Activated CD8-positive, alpha-beta memory T cell treated with anti-CD3 and anti-CD28 coated beads, Interleukin-2, amount 50 U/mL, for 1 hour (primary cell): ENCODE data around the gene FMN2.

Experiments used
- DNase-seq: peaks from one replicate; pipeline ENCODE4 v3.0.0-alpha.2; 2020; ENCODE audit errors: extremely low read depth

FMN2 gene

DNA sequence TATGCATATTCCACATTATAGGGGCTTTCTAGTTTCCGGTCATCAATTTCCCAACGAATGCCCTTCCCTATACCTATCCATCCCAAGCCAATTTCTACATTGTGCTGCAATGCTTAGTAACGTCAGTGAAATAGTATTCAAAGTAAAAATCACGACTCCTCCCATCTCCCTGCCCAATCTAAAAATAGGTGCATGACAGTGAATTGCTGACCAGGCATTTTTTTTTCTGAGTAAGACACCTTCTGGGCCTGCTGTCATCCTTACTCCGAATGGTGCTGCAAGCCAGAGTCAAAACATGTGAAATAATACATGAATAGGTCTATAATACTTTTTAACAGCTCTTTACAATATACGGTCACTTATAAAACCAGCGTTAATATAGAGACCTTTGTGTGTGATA, 400.1 kb downstream of the FMN2 start:
- no peak for DNase-seq

DNA sequence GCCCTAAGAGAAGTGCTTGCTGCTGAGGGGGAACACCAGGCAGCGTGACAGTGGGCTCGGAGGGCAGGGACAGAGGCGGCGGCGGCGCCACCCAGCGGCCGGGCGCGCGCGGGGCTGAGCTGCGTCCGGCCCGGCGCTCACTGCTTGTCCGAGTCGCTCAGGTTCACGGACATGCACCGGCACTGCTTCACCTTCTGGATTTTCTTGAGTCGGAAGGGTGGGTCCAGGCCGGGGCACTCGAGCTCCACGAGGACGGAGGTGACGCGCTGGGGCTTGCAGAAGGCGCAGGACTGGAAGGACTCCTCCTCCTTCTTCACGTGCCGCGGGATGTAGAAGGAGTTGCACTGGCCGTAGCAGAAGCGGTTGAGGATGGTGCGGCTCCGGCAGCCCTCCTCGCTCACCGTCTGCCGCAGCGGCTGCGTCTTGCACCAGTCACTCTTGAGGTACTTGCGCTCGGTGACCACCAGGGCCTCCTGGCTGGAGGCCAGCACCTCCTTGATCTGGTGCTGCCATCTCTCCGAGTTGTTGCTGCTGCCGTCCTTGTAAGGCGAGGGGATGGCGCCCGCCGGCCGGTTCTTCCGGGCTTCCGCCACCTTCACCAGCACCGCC, 401.3 kb downstream of the FMN2 start:
- DNase-seq: no peak

DNA sequence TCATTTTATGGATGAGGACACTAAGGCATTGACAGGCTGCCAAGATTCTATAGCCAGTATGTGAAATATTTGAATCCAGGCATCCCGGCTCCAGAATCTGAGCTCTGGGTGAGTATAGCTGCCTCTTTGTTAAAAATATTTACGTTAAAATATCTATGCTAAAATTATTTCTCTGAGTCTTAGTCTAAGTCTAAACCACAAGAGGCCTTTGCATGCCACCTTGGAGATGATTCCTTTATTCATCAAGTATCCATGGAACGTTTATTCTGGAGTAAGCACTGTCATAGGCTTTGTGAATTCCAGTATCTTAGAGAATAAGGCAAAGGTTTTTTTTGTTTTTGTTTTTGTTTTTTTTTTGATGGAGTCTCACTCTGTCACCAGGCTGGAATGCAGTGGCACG, 403.9 kb downstream of the FMN2 start:
- no peak for DNase-seq

DNA sequence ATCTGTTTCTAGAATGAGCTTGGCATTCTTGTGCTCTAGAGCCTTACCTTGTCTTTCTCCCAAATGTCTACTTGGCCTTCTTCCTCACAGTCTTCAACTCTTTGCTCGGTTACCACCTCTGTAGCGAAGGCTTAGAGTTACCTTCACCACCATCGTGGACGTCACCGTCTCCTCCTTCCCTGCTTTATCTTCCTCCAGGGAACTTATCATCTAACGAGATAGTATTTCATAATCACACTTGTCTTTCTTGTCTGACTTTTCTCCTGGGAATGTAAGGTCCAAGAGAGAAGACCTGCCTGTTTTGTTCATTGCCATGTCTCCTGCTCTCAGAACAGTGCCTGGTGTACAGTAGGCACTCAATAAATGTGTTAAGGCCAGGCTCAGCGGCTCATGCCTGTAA, 404.7 kb downstream of the FMN2 start:
- no peak for DNase-seq

DNA sequence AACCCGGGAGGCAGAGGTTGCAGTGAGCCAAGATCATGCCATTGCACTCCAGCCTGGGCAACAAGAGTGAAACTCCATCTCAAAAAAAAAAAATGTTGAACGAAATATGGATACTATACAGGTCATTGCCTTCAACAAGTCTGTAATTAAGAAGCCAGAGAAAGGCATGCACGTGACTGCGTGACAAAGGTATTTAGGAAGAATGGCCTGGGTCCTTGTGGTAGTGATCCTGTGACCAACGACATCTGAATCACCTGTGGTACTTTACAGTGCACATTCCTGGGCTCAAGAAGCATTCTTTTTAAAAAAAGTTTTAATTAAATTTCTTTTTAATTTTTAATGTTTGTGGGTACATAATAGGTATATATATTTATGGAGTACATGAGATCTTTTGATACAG, 405.3 kb downstream of the FMN2 start:
- DNase-seq: no peak

DNA sequence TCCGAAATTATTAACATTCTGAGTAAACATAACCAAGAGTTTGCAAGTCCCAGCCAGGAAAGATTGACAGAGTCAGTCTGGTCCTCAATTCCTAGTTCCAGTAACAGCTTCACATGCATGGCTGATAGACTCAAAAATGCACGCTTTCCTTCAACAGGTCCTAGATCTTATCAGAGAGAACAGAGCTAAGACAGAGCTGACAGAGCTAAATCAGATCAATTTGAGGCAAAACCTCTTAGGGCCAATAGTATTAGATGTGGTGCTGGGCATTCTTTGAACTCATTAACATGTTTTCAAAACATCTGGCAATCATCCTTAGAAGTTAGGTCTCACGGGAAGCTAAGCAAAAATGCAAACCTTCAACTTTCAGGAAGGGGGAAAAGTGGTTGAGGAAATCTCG, 406.2 kb downstream of the FMN2 start:
- DNase-seq: no peak

DNA sequence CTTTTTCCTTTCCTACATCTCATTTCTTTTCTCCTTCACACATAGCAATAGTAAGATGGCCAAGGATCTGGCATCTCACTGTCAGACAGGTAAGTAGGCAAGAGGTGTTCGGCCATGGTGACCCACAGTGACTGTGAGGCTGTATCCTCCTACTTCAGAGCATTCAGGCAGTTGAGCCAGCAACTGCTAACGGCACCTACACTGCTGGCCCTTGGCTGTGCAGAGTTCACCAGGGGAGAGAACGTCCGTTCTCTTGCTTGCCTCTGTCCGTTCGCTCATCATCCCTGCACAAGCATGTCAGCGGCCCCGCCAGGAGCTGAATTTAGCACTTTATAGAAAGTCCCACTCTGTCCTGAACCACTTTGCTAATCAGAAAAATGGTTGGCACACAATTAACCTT, 406.7 kb downstream of the FMN2 start:
- DNase-seq: no peak

DNA sequence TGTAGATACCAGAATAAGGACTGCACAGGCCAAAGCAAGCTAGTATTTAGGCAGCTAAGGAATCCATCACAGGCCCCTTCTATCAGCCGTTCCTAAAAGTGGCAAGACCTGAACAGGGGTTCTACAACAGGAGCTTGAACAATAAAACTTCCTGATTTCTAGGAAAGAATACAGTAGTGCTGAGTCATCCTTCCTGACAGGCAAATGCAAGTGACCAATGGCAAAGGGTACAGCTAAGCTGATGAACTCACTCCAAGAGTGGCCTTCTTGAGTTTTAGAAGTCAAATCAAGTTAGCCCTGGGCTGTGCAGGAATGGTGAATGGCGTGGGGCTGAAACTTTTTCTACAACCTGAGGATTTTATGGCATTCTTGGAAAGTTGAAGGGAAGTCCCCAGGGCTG, 407.3 kb downstream of the FMN2 start:
- DNase-seq: no peak

DNA sequence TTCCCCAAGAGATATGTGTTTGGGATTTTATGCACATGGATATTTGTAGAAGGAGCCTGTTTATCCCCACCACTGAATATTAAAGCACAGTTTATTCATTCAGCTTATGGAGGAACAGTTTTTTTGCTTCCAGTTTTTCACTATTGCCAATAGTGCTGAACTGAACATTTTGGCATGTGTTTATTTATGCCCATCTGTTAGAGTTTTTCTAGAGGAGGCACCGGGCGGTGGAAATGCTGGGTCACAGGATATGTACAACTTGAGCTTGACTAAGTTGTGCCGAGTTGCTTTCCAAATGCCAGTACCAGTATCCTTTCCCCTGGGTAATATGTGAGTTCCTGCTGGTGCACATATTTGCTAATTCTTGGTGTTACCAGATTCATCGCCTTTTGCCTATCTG, 409.0 kb downstream of the FMN2 start:
- DNase-seq: no peak

DNA sequence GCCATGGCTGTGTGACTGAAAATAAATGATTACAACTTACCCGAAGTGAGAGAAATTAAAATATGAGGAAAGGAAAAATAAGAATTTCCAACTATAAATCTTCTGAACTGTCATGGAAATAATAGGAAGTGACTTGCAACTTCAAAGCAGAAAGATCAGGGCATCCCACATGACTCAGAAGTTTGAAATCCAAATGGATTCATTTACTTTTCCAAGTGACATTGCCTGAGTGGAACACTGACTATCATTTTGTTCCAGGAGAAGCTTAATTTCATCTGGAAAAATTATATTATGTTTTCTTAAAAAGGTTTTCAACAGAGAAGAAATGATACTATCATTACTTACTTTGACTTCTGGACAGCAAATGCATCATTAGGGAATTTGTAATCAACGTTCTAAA, 409.4 kb downstream of the FMN2 start:
- DNase-seq: no peak

DNA sequence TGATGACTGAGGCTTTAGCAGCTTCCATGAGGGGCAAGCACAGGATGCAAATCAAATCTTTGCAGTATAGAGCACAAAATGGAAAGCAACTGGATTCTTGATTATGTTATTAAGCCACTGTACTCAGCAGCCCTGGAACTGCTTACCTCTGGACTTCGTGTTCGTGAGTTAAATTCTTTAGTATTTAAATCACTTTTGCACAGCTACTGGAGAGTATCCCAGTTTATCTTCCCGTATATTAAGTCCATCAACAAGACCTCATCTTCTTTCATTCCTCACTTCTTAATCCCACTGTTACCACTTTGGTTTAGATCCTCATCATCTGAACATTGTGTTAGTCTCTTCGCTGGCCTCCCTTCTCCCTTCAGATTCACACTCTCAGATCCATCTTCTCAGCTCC, 411.4 kb downstream of the FMN2 start:
- DNase-seq: no peak

DNA sequence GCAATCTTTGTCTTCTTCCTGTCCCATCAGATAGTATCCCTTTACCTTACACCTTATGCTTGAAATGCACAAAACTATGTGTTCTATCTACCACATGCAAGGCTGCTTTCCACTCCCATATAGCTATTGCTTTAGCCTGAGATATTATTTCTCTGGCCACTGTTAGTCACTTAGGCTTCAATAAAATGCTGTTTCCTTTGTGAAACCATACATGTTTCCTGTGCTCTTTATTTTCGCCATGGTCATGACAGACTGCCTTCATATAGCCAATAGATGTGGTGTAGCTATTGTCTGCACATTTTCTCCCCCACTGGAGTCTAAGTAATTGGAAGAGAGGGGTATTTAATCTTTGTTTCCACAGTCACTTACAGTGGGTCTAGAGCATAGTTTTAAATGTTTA, 411.9 kb downstream of the FMN2 start:
- no peak for DNase-seq

DNA sequence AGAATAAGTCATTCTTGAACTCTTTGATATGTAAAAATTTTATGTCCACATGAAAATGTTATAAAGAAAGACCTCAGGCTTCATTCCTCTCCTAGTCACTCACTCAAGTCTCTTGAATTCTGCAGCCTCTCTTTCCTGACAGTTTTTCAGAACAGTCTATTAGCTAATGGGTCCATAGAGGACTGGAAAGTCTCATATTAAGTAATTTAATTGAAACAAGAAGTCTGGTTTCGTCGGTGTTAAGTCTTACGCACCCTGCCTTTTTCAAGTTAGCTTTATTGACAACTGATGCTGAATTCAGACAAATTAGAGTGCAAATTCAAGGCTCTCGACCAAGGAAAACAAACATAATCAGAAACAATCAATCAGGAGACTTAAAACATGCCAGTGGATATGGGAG, 414.5 kb downstream of the FMN2 start:
- no peak for DNase-seq

DNA sequence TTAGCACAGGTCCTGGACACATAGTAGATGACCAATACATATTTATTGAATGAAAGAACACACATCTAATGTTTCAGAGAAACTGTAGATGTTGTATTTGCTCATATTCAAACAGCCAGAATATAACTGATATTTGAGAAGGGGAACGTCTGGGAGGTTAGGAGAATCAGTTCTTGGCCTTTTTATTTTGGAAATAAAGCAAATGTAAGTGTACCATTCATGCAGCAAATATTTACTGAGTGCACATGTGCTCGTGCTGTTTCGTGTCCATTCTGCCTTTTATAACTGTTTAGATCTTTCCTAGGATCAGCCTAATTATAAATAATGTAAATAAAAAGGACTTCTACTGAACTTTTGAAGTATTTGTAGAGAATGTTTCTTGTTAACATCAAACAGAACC, 416.5 kb downstream of the FMN2 start:
- DNase-seq: no peak

DNA sequence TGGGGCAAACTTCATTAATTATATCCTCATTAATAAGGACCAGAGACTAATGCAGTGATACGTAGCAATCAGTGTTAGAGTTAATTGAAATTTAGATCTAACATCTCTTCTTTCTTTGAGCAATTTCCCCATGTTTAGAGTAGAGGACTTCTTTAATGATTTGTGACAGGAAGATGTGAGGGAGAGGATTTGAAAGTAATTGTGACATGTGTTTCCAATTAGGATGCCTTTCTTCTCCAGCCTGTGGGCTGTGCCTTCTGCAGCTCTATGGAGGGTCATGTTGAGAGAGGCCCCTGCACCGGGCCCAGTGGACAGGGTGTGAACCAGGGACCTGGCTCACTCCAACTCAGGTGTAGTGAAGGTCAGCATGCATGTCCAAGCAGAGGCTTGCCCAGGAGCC, 417.3 kb downstream of the FMN2 start:
- no peak for DNase-seq

DNA sequence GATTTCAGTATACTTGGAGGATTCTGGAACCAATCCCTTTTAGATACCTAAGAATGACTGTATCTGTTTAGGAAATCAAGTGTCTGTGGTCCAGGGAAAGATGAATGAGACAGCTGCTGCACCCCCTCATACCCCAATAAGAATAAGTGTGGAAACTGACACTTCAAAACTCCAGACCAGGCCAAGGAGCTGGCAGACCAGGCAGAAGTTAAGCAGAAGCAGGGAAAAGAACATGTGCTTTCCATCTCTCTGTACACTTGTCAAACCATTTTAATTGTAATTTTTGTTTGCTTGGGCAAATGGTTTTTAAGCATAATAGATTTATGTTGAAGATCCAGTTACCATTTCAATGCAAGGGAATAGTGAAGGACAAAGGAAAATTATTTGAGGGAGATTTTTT, 420.1 kb downstream of the FMN2 start:
- no peak for DNase-seq

DNA sequence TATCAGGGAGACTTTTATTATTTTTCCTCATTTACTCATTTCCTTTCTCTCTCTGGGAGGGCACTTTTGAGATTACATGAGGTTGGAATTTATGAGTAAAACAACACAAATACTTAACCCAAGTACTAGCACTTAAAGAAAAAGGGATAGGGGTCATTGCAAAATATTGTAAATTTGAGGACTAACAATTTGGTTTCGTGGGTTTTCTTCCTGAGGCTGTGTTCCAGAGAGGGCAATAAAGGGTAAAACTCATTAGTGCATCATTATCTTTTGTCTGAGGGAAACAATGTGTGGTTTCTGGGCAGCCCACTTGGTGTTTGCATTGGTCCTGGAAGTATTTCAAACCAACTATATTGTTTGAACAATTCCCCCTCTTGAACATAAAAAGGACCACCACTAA, 423.8 kb downstream of the FMN2 start:
- DNase-seq: no peak

DNA sequence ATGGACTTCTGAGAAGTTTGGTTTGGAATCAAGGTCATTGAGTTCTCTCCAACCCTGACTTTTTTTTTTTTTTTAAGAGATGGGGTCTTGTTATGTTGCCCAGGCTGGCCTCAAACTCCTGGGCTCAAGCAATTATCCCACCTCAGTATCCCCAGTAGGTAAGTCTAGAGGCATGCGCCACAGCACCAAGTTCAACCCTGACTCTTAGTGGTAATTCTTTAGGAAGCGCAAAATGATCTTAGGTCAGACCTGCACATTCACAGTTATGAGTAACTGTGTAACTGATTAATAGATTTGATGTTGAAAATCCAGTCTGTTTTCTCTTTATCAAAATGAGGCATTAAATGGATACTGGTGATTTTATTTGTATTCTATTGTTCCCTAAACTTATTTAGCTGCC, 424.4 kb downstream of the FMN2 start:
- no peak for DNase-seq

DNA sequence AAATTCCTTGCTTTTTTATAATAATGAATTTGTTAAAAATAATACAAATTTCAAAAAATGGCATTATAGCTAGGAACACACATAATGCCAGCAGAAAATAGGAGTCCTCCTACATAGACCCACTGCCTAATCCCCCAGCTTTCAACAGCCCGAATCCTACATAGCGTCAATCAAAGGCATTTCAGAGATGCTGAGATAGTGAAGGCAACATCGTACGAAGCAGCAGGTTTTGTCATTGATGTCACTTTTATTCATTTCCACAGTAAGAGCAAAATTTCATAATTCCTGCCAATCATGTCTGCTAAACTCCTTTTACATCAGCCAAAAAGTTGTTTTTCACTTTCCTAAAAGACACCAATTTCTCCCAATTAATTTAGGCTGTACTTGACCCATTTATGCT, 426.2 kb downstream of the FMN2 start:
- no peak for DNase-seq

DNA sequence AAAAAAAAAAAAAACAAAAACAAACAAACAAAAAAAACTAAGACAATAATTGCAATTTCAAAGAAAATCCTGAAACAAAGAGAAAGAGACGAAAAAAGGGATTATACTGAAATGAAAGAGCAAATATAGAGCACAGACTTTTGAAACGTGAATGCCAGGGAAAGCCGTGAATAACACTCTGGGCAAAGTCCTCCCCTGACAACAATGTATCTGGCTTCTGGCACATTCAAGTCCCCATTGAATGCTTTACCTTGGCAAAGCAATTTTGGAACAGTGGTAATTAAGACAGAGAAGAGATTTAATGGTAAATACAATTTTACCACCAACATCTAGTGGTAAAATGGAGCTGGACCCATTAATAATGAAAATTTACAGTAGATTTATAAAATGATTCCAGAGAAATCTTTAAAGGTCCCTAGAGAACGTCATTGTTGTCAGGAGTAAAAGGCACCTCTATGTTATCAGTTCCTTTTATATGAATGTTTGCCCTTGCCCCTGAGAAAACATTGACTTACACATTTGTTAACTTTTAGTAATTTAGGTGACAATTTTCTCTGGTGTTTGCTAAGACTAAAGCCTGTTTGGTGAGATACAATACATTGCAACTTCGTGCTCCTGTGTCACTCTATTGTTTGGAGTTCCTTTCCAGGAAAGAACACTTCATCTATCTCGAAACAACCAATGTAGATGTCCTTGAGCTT, 430.6 kb downstream of the FMN2 start:
- no peak for DNase-seq

DNA sequence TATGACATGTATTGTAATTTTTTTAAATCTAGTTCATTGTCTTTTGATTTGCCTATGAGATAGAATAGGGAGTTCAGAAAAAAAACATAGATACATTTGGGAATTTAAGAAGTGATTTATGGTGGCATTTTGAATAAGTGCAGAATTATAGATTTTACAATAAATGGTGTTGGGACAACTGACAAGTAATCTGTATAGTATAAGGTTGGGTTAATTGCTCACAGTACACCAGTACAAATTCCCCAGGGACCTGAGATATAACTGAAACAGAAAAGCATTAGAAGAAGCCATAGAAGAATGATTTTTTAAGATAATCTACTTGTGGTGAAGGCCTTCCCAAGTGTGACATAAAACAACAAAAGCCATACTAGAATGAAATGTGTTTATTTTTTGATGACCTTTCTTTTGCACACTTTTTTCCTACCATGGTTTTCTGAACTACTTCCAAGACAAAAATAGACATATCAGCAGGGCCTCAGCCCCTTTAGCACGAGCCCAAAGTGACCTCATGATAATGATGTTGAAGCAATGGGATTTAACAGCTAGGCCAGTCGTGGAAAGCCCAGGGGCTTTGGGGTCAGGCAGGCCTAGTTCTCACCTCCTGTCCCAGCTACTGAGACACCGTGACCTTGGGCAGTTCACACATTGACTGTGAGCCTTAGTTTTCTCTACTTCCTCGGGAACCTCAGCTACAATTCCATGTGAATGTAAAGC, 432.8 kb downstream of the FMN2 start:
- no peak for DNase-seq
